ENCODE measurements around the gene NID1.

- TF ChIP-seq CTCF (conservative IDR thresholded peaks at IDR 0.05; ENCODE audit: low read depth, low read length) = no peak
- no peak for TF ChIP-seq POLR2A (IDR thresholded peaks at IDR 0.05; ENCODE audit: low read depth, low read length)
- no peak for TF ChIP-seq CEBPB (IDR thresholded peaks at IDR 0.05; ENCODE audit: low read depth, low read length)
- no peak for TF ChIP-seq ELK1 (IDR thresholded peaks at IDR 0.05; ENCODE audit: borderline replicate concordance, low read depth, low read length)
- no peak for TF ChIP-seq BHLHE40 (IDR thresholded peaks at IDR 0.05; ENCODE audit: low read depth, low read length)
- TF ChIP-seq FOS (IDR thresholded peaks at IDR 0.05; ENCODE audit: low read depth, low read length) = no peak
- no peak for TF ChIP-seq RAD21 (IDR thresholded peaks at IDR 0.05; ENCODE audit: low read length)
- no peak for TF ChIP-seq USF2 (IDR thresholded peaks at IDR 0.05; ENCODE audit: low read depth, low read length)
- no peak for TF ChIP-seq SMC3 (IDR thresholded peaks at IDR 0.05; ENCODE audit: low read depth, low read length)
- TF ChIP-seq MXI1 (IDR thresholded peaks at IDR 0.05; ENCODE audit: borderline replicate concordance, low read depth, low read length) = no peak
- TF ChIP-seq CHD1 (IDR thresholded peaks at IDR 0.05; ENCODE audit: low read depth, low read length) = no peak
- TF ChIP-seq RFX5 (IDR thresholded peaks at IDR 0.05; ENCODE audit: low read depth, low read length) = no peak
- TF ChIP-seq MAFK (IDR thresholded peaks at IDR 0.05; ENCODE audit: low read depth, low read length) = no peak
These were observed 43.3 kb downstream of the NID1 start for GRCh38 chr1:236021424-236022135.
